ENCODE results near the gene BMP15. TPM values are rescaled to one million over a fixed set of nuclear protein-coding genes. Genes with fewer than 3 reads are reported as not detected.

The BMP15 gene
- total and polyA plus RNA-seq, 4 donors = not detected

GRCh38 chrX:50953832-50954231, 43.3 kb downstream of the BMP15 start:
- DNase-seq (ENCODE audit: low spot score) = no peak
- Histone ChIP-seq H3K4me1 (ENCODE audit: control insufficient read depth in 4 of 4, insufficient read depth in 4 of 4, low read length in 3 of 4) (no peaks in the 10 kb centered on the region), H3K9ac (ENCODE audit: low read depth in 1 of 2, low read length in 2 of 2) (no peak overlapping the region), H3K36me3 (ENCODE audit: control insufficient read depth in 4 of 4, insufficient read depth in 3 of 4, low read depth in 1 of 4, low read length in 3 of 4) (no peaks in the 10 kb centered on the region), H3K4me3 (ENCODE audit: low read depth in 1 of 3, low read length in 3 of 3) (no peak overlapping the region), H3K27me3 (ENCODE audit: control insufficient read depth in 4 of 4, insufficient read depth in 4 of 4, low read length in 3 of 4) (peaks cover 0 to 2% (median 0%) of the 10 kb centered on the region in 4 donors), H3K27ac (ENCODE audit: low read depth in 1 of 2, low read length in 2 of 2) (no peak overlapping the region), H3K9me3 (ENCODE audit: control insufficient read depth in 4 of 4, low read length in 3 of 4) (no peaks in the 10 kb centered on the region)
- WGBS = 90% methylated on average over 1 of the region's 1 CpG
- TF ChIP-seq, protein P1, sequence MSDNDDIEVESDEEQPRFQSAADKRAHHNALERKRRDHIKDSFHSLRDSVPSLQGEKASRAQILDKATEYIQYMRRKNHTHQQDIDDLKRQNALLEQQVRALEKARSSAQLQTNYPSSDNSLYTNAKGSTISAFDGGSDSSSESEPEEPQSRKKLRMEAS (IDR thresholded peaks at IDR 0.05) = no peak
- TF ChIP-seq HNF4G (IDR thresholded peaks at IDR 0.05) (no peak), SP1 (IDR thresholded peaks at IDR 0.05) (no peak)
- TF ChIP-seq, protein P2, sequence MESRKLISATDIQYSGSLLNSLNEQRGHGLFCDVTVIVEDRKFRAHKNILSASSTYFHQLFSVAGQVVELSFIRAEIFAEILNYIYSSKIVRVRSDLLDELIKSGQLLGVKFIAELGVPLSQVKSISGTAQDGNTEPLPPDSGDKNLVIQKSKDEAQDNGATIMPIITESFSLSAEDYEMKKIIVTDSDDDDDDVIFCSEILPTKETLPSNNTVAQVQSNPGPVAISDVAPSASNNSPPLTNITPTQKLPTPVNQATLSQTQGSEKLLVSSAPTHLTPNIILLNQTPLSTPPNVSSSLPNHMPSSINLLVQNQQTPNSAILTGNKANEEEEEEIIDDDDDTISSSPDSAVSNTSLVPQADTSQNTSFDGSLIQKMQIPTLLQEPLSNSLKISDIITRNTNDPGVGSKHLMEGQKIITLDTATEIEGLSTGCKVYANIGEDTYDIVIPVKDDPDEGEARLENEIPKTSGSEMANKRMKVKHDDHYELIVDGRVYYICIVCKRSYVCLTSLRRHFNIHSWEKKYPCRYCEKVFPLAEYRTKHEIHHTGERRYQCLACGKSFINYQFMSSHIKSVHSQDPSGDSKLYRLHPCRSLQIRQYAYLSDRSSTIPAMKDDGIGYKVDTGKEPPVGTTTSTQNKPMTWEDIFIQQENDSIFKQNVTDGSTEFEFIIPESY (IDR thresholded peaks at IDR 0.05) = no peak

GRCh38 chrX:50962156-50962555, 51.6 kb downstream of the BMP15 start:
- Histone ChIP-seq H3K4me3 (ENCODE audit: low read depth in 1 of 3, low read length in 3 of 3) (no peak overlapping the region), H3K9ac (ENCODE audit: low read depth in 1 of 2, low read length in 2 of 2) (no peak overlapping the region), H3K4me1 (ENCODE audit: control insufficient read depth in 4 of 4, insufficient read depth in 4 of 4, low read length in 3 of 4) (no peaks in the 10 kb centered on the region), H3K27ac (ENCODE audit: low read depth in 1 of 2, low read length in 2 of 2) (no peak overlapping the region), H3K36me3 (ENCODE audit: control insufficient read depth in 4 of 4, insufficient read depth in 3 of 4, low read depth in 1 of 4, low read length in 3 of 4) (no peaks in the 10 kb centered on the region), H3K9me3 (ENCODE audit: control insufficient read depth in 4 of 4, low read length in 3 of 4) (no peaks in the 10 kb centered on the region), H3K27me3 (ENCODE audit: control insufficient read depth in 4 of 4, insufficient read depth in 4 of 4, low read length in 3 of 4) (no peaks in the 10 kb centered on the region)
- DNase-seq (ENCODE audit: low spot score) = no peak
- TF ChIP-seq HNF4G (IDR thresholded peaks at IDR 0.05) = no peak
- no peak for TF ChIP-seq RXRA (IDR thresholded peaks at IDR 0.05)
- no peak for TF ChIP-seq HNF4A (conservative IDR thresholded peaks at IDR 0.05)
- TF ChIP-seq, protein P2 (IDR thresholded peaks at IDR 0.05) = no peak
- TF ChIP-seq YY1 (IDR thresholded peaks at IDR 0.05) = no peak
- no peak for TF ChIP-seq FOXA2 (IDR thresholded peaks at IDR 0.05)
- TF ChIP-seq REST (IDR thresholded peaks at IDR 0.05) = no peak
- no peak for TF ChIP-seq FOXA1 (IDR thresholded peaks at IDR 0.05)
- TF ChIP-seq SP1 (IDR thresholded peaks at IDR 0.05) = no peak
- TF ChIP-seq, protein P3, sequence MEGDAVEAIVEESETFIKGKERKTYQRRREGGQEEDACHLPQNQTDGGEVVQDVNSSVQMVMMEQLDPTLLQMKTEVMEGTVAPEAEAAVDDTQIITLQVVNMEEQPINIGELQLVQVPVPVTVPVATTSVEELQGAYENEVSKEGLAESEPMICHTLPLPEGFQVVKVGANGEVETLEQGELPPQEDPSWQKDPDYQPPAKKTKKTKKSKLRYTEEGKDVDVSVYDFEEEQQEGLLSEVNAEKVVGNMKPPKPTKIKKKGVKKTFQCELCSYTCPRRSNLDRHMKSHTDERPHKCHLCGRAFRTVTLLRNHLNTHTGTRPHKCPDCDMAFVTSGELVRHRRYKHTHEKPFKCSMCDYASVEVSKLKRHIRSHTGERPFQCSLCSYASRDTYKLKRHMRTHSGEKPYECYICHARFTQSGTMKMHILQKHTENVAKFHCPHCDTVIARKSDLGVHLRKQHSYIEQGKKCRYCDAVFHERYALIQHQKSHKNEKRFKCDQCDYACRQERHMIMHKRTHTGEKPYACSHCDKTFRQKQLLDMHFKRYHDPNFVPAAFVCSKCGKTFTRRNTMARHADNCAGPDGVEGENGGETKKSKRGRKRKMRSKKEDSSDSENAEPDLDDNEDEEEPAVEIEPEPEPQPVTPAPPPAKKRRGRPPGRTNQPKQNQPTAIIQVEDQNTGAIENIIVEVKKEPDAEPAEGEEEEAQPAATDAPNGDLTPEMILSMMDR (IDR thresholded peaks at IDR 0.05; ENCODE audit: low read depth, low read length, missing input control) = no peak
- no peak for TF ChIP-seq NR2F2 (IDR thresholded peaks at IDR 0.05)
- TF ChIP-seq, protein P1 (IDR thresholded peaks at IDR 0.05) = no peak
- WGBS = 72% methylated on average over 3 of the region's 3 CpGs
